DLD1 (cell line): Measurements from ENCODE around the gene EMX1.

ENCODE experiments used
- in situ Hi-C: cut with HindIII; loops from 2 replicates; pipeline ENCODE4 v1.10.0; 2017; ENCODE audit warnings: low sequenced_read_pairs

The EMX1 gene

GRCh38 chr2:72973566-72974435 is 56.5 kb downstream of the EMX1 start:
- in situ Hi-C loops, result no loop called here

GRCh38 chr2:72974436-72974754 is 57.1 kb downstream of the EMX1 start:
- in situ Hi-C loops, result no loop called here

DNA sequence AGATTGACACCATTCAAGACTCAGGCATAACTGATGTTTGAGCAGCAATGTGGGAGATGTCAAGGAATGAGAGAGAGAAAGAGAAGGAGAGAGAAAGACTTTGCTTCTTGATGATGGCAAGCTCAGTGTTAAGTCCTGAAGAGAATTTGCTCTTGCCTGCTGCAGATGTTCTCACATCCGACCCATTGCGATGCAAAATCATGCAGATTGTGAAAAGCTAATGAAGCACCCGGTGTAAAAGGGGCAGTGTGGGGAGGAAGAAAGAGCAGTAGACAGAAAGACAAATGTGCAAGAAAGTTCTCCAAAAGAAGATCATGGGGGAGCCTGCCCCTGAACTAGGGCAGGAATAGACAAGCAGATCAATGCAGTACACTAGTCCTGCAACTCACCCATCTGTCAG is 57.7 kb downstream of the EMX1 start:
- in situ Hi-C loops, result no loop called here

GRCh38 chr2:72979896-72980295 is 62.6 kb downstream of the EMX1 start:
- in situ Hi-C loops, result no loop called here

- in situ Hi-C loops, result no loop called here
These were observed 63.4 kb downstream of the EMX1 start for GRCh38 chr2:72980535-72981217.

DNA sequence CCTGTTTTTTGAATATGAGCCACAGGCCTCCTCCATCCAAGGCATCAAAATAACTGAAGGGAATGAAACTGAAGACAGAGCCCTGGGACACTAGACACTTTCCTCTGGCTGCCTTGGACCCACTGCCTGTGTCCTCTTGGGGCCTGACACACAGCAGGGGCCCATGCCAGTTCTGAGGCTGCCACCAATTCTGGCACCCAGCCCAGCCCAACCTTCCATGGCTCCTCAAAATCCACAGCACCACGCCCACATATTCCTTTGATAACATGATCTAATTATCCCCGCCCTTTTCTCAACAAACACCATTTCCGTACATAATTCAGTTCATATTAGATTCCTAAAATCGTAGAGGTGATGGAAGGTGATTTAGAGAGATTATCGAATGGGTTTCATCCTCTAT is 64.2 kb downstream of the EMX1 start:
- in situ Hi-C loops, result no loop called here

DNA sequence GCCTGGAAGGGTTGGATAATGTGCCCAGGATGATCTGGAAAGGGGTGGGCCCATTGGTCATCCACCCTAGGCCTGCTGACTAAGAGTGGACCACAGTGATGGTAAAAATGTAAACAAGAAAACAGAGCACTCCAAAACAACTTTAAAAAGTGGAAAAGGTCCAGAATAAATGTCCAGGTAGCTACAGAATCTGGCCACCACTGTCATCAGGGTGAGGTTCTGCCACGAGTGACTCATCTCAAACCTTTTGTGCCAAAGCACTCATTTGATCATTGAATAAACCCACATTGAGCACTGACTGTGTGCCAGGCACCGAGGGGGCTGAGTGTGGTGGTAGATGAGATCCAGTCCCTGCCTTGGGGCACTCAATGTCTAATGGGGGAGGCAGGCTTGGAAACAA is 64.9 kb downstream of the EMX1 start:
- in situ Hi-C loops, result no loop called here

DNA sequence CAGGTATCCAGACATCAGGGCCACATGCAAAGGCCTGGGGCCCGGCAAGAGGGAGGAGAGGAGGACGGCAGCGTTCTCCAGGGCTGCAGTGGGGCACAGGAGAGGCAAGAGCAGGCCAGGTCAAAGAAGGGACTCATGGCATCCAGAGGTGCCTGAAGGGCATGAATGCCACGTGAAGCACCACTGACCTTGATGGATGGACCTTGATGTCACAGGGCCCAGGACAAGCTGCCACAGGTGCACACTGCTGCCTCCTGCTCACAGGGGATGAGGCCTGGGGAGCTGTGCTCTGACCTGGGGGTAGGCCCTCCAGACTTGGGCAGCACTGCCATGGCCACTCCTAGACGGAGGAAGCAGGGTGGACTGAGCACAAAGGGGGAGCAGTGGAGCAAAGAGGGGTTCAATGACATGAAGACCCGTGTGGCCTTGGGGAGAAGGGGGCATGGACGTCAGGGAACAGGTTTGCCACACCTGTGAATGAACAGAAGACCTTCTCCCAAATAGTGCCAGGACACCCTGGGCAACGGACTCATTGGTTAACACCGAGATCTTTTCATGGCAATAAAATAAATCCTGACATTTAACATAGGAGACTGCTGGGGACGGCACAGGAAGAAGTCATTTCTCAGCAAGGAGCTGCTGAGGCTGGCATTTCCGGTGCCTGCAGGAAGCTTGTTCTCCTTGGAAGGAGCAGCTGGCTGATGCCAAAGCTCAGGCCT is 65.6 kb downstream of the EMX1 start:
- in situ Hi-C loops, result no loop called here

DNA sequence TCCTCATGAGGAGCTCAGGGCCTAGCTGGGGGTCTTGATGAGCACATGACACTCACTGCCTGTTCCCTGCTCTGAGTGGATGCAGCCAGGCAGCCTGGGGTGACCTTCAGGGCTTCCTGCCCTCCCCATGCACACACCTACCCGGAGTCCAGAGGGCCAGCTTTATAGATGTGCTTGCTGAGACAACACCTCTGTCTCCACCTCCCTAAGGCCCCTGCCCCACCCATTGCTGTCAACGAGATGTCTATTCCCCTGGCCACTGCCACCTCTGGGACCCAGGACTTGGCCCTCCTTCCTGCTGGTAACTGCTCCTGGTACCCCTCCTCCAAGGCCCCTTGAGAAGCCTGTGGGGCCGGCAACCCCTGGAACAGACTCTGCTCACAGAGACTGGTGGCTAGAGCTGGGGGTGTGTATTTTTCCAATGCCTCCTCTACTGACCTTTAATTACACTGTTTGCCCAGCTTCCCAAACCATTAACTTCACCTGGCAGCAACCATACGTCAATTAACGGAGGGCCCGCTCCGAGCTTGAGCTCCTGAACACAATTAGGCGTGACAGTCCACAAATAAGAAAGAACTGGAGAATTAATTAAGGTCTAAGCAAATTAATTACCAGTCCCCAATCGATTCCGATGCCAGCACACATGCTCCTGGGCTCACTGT is 66.3 kb downstream of the EMX1 start:
- in situ Hi-C loops, result no loop called here

DNA sequence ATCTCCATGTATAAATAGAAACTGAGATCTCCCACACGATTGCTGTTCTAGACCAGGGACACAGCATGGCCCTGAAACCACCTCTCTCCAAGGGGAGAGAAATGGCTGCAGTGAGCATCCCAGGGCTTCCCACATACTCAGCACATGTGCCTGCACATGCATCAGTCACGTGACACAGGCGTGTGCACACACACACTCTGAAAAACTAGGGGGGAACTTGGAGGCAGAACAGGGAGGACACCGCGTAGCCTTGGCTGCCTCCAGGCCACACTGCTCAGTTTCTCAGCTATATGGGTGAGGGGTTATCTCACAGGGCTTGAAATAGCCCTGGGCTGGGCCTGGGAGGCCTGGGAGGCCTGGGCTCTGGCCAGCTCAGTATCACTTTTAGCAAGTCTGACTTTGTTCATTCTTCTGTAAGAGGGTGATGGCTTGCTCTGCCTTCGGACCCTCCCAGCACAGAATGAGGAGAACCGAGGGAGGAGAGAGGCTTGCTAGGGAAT is 66.9 kb downstream of the EMX1 start:
- in situ Hi-C loops, result no loop called here
